ENCODE results near the gene CDC14B.

- TF ChIP-seq EZH2phosphoT487 (IDR thresholded peaks at IDR 0.05; ENCODE audit: borderline replicate concordance, low read length) (no peak), CTCF (conservative IDR thresholded peaks at IDR 0.05; ENCODE audit: low read depth, low read length) (no peak)
These were observed 15.7 kb downstream of the CDC14B start for GRCh38 chr9:96604004-96604319.

Data from PC-3 (cell line).